Lung (tissue), 12 donors: ENCODE measurements around the gene CGNL1. TPM values are rescaled to one million over a fixed set of nuclear protein-coding genes. Genes with fewer than 3 reads are reported as not detected.
A peak's percentile ranks its signal among the peaks of the same experiment; 100 is the strongest.

Experiments
- ATAC-seq: fragments of 200-7000 bp; cut with Tn5 transposase; one replicate; pipeline ENCODE4 v1.9.1; 2020; ENCODE audit warnings: moderate number of reproducible peaks; ENCODE audit not compliant: insufficient read depth, low FRiP score
- DNase-seq, 3 donors: peaks; one replicate each; pipeline ENCODE4 v3.0.0-alpha.2; 2013 to 2017
- H3K27ac ChIP-seq, 2 donors: one replicate each; pipeline ENCODE4 v1.5.1; 2013; ENCODE audit warnings: mild to moderate bottlenecking in 2 of 2, moderate library complexity in 2 of 2, control low read depth in 1 of 2, inconsistent platforms in 1 of 2, low read depth in 1 of 2, low read length in 1 of 2
- H3K27me3 ChIP-seq, 3 donors: one replicate each; pipeline ENCODE4 v1.5.1; 2013; ENCODE audit warnings: low read length in 2 of 3; ENCODE audit not compliant: control insufficient read depth in 3 of 3, insufficient read depth in 3 of 3
- H3K36me3 ChIP-seq, 4 donors: one replicate each; pipeline ENCODE4 v1.5.1; 2013; ENCODE audit warnings: low read length in 4 of 4, mild to moderate bottlenecking in 1 of 4, moderate library complexity in 1 of 4; ENCODE audit not compliant: control insufficient read depth in 4 of 4, insufficient read depth in 4 of 4
- H3K4me1 ChIP-seq, 5 donors: one replicate each; pipeline ENCODE4 v1.5.1; 2013; ENCODE audit warnings: low read length in 5 of 5, mild to moderate bottlenecking in 2 of 5, moderate library complexity in 1 of 5; ENCODE audit not compliant: control insufficient read depth in 5 of 5, insufficient read depth in 5 of 5
- H3K4me3 ChIP-seq: one replicate; pipeline ENCODE4 v1.5.1; 2013; ENCODE audit warnings: mild to moderate bottlenecking, control low read depth, moderate library complexity
- H3K9ac ChIP-seq, 2 donors: one replicate each; pipeline ENCODE4 v1.5.1; 2013; ENCODE audit warnings: low read length in 2 of 2, control low read depth in 1 of 2; ENCODE audit not compliant: insufficient read depth in 1 of 2
- H3K9me3 ChIP-seq, 4 donors: one replicate each; pipeline ENCODE4 v1.5.1; 2013; ENCODE audit warnings: low read length in 3 of 4, mild to moderate bottlenecking in 1 of 4, moderate library complexity in 1 of 4; ENCODE audit not compliant: control insufficient read depth in 4 of 4, insufficient read depth in 3 of 4
- CTCF ChIP-seq: IDR thresholded peaks from 2 replicates; pipeline ENCODE4 v1.5.1; 2012; ENCODE audit warnings: mild to moderate bottlenecking; ENCODE audit errors: control extremely low read depth, extremely low read depth
- WGBS, 2 donors: extraction: QIAGEN DNeasy Blood & Tissue Kit; methylation state at CpG; one replicate each; pipeline ENCODE4 v1.1.7; 2013; 5-methylcytosine and 5-hydroxymethylcytosine counted together
- polyA plus RNA-seq, 2 donors: library from polyadenylated mRNA; stranded (reverse); fragments of 200-250 nt; gene quantifications; one replicate each; pipeline ENCODE4 v1.2.1, GENCODE V29; 2013
- total RNA-seq, 2 donors: library from RNA; depleted of rRNA in 1 of 2; stranded (reverse); fragments of >200 nt in 1 of 2; gene quantifications; one replicate each; pipeline ENCODE4 v1.2.1, GENCODE V29; 2014 to 2021
- donor health status: control.
- donor health status: control.
- donor health status: Bipolar disorder and iron deficiency.
- donor health status: healthy.
- donor health status: DM: yes; HTN: yes; CAD: no.

Gene CGNL1
- total and polyA plus RNA-seq, 4 donors: 9.0 to 42.5 (median 22.9) TPM

- Histone ChIP-seq H3K36me3 (no peaks in the 10 kb centered on the region), H3K9ac (no peak overlapping the region), H3K27ac (no peak overlapping the region), H3K9me3 (no peaks in the 10 kb centered on the region), H3K4me1 (no peaks in the 10 kb centered on the region), H3K27me3 (no peaks in the 10 kb centered on the region), H3K4me3 (no peak overlapping the region)
- DNase-seq: no peak
- WGBS, 2 donors: 57 to 82% methylated on average over 2 of the region's 2 CpGs
- ATAC-seq: no peak
- no peak for TF ChIP-seq CTCF
These were observed 17.7 kb upstream of the CGNL1 start for GRCh38 chr15:57358571-57358970.

GRCh38 chr15:57363661-57364060, 12.6 kb upstream of the CGNL1 start:
- WGBS, 2 donors: 95 to 98% methylated on average over 1 of the region's 1 CpG
- Histone ChIP-seq H3K27me3 (no peaks in the 10 kb centered on the region), H3K36me3 (no peaks in the 10 kb centered on the region), H3K9ac (no peak overlapping the region), H3K4me1 (no peaks in the 10 kb centered on the region), H3K27ac (no peak overlapping the region), H3K9me3 (peaks cover 0 to 2% (median 0%) of the 10 kb centered on the region in 4 donors), H3K4me3 (no peak overlapping the region)
- ATAC-seq (no peak), DNase-seq (no peak)
- TF ChIP-seq CTCF: no peak

- ATAC-seq (no peak), DNase-seq (peak; percentile 41 to 53 (median 50))
- Histone ChIP-seq H3K36me3 (no peaks in the 10 kb centered on the region), H3K4me1 (no peaks in the 10 kb centered on the region), H3K9me3 (peaks cover 0 to 2% (median 0%) of the 10 kb centered on the region in 4 donors), H3K27ac (no peak overlapping the region), H3K4me3 (no peak overlapping the region), H3K27me3 (no peaks in the 10 kb centered on the region), H3K9ac (no peak overlapping the region)
- no peak for TF ChIP-seq CTCF
- WGBS, 2 donors: 43 to 68% methylated on average over 9 of the region's 9 CpGs
These were observed 11.9 kb upstream of the CGNL1 start for GRCh38 chr15:57364282-57365007.
